Activated naive CD8-positive, alpha-beta T cell treated with anti-CD3 and anti-CD28 coated beads for 36 hours (primary cell): ENCODE data around the gene P2RX5. TPM values are rescaled to one million over a fixed set of nuclear protein-coding genes. Genes with fewer than 3 reads are reported as not detected.
"Not testable (repeated sequence)": the region's sequence is repeated elsewhere in the genome, so short reads cannot be mapped to it uniquely, and the experiment has no call there.

ENCODE experiments used
- DNase-seq: peaks from one replicate; pipeline ENCODE4 v3.0.0; 2021
- H3K27ac Mint-ChIP-seq: one replicate; pipeline ENCODE4 v1.8.0; 2022; ENCODE audit warnings: mild to moderate bottlenecking, moderate library complexity, mixed read lengths
- H3K27me3 Mint-ChIP-seq: one replicate; pipeline ENCODE4 v1.8.0; 2022; ENCODE audit warnings: mild to moderate bottlenecking, mixed read lengths
- H3K36me3 Mint-ChIP-seq: one replicate; pipeline ENCODE4 v1.8.0; 2021; ENCODE audit warnings: mild to moderate bottlenecking, mixed read lengths
- H3K4me1 Mint-ChIP-seq: one replicate; pipeline ENCODE4 v1.8.0; 2021; ENCODE audit warnings: mixed read lengths
- H3K4me3 Mint-ChIP-seq: one replicate; pipeline ENCODE4 v1.8.0; 2022; ENCODE audit warnings: mild to moderate bottlenecking, moderate library complexity, mixed read lengths
- H3K9me3 Mint-ChIP-seq: one replicate; pipeline ENCODE4 v1.8.0; 2022; ENCODE audit warnings: mixed read lengths
- total RNA-seq, 2 experiments: library from RNA; stranded (reverse); gene quantifications; one replicate each; pipeline ENCODE4 v1.2.3, GENCODE V29; 2021

P2RX5 gene, protein sequence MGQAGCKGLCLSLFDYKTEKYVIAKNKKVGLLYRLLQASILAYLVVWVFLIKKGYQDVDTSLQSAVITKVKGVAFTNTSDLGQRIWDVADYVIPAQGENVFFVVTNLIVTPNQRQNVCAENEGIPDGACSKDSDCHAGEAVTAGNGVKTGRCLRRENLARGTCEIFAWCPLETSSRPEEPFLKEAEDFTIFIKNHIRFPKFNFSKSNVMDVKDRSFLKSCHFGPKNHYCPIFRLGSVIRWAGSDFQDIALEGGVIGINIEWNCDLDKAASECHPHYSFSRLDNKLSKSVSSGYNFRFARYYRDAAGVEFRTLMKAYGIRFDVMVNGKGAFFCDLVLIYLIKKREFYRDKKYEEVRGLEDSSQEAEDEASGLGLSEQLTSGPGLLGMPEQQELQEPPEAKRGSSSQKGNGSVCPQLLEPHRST
- 10 to 100 TPM; 32.0 to 38.7 TPM for total RNA-seq

DNA sequence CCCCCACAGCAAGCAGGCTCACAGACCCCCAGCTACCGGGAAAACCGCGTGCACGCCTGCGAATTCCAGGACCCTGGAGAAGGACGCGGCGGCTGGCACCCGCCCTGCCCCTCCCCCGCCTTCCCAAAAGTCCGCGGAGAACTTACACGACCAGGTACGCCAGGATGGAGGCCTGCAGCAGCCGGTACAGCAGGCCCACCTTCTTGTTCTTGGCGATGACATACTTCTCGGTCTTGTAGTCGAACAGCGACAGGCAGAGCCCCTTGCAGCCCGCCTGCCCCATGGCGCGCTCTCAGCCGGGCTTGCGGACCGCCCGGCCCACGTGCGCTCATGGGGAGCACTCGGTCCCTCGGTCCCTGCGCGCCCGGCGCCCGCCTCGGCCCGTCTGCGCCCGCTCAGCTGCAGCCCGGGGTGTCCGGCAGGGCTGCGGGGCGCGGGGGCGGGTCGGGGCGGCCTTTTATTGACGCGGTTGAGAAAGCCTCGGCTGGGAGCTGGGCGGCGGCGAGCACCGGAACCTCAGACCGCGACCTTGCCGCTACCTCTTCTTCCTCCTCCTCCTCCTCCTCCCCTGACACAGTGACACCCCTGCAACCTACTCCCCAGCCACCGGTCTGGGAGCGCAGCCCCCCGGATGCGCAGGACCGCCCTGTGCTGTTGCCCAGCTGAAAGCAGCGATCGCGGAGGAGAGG lies at the start of gene P2RX5:
Gene P2RX5, minus strand, starts transcription at position 433 of the 689 bp plus-strand sequence. Its CDS starts 150 bp downstream, at position 283.
- no peaks in the 10 kb centered on the region for H3K27me3 Mint-ChIP-seq
- H3K36me3 Mint-ChIP-seq = no peaks in the 10 kb centered on the region
- peak within 1 kb of the TSS; percentile 90 for H3K27ac Mint-ChIP-seq
- peaks cover 2% of the 10 kb centered on the region for H3K9me3 Mint-ChIP-seq
- peak within 1 kb of the TSS; percentile 90 for H3K4me3 Mint-ChIP-seq
- DNase-seq = peak; percentile 61
- H3K4me1 Mint-ChIP-seq = peaks cover 17% of the 10 kb centered on the region

DNA sequence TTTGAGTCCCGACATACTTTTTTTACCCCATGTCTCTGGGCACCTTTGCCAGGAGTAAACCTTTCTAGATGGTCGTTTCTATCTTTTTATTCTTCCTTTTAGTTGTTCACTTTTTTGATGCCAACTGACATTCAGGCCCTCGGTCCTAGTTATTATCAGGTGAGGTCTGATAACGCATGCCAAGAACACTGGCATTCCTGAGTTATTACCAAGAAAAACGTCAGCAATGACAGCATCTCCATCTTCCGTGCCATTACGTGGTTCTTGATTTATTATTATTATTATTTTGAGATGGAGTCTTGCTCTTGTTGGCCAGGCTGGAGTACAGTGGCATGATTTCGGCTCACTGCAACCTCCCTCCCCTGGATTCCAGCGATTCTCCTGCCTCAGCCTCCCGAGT lies 49.1 kb upstream of the P2RX5 start:
- H3K27me3 Mint-ChIP-seq = no peaks in the 10 kb centered on the region
- no peak overlapping the region for H3K4me3 Mint-ChIP-seq
- H3K9me3 Mint-ChIP-seq = no peaks in the 10 kb centered on the region
- no peak overlapping the region for H3K27ac Mint-ChIP-seq
- DNase-seq = no peak
- H3K36me3 Mint-ChIP-seq = no peaks in the 10 kb centered on the region
- peaks cover 23% of the 10 kb centered on the region for H3K4me1 Mint-ChIP-seq

GRCh38 chr17:3744014-3744413 lies 48.1 kb upstream of the P2RX5 start:
- no peak for DNase-seq
- H3K27me3 Mint-ChIP-seq = no peaks in the 10 kb centered on the region
- no peak overlapping the region for H3K4me3 Mint-ChIP-seq
- peaks cover 26% of the 10 kb centered on the region for H3K4me1 Mint-ChIP-seq
- H3K9me3 Mint-ChIP-seq = no peaks in the 10 kb centered on the region
- H3K36me3 Mint-ChIP-seq = no peaks in the 10 kb centered on the region
- H3K27ac Mint-ChIP-seq = no peak overlapping the region

DNA sequence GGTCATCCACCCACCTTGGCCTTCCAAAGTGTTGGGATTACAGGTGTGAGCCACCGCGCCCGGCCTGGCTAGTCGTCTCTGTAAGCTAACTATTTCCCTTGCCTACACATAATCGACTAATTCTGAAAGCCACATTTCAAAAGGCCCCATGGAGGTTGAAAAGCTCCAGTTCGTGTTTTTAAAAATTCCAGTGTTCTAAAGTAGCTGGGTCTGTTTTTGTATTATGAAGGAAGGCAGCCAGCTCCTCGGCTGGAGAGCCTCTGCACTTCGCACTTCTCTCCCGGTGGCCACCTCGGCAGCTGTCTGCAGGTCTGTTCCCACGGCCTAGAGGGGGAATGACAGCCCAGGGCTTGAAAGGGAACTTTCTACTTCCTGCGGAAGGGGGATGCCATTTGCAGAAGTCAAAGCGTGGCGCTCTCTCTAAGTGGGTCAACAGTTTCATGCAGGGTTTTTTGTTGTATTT lies 44.7 kb upstream of the P2RX5 start:
- Mint-ChIP-seq H3K27me3 (peaks cover 4% of the 10 kb centered on the region), H3K27ac (peak overlapping the region; percentile 77), H3K4me1 (peaks cover 40% of the 10 kb centered on the region), H3K36me3 (no peaks in the 10 kb centered on the region), H3K9me3 (no peaks in the 10 kb centered on the region), H3K4me3 (no peak overlapping the region)
- no peak for DNase-seq

- H3K36me3 Mint-ChIP-seq = no peaks in the 10 kb centered on the region
- no peak overlapping the region for H3K27ac Mint-ChIP-seq
- H3K4me1 Mint-ChIP-seq = peaks cover 40% of the 10 kb centered on the region
- no peaks in the 10 kb centered on the region for H3K9me3 Mint-ChIP-seq
- no peak overlapping the region for H3K4me3 Mint-ChIP-seq
- peaks cover 4% of the 10 kb centered on the region for H3K27me3 Mint-ChIP-seq
- no peak for DNase-seq
These were observed 43.6 kb upstream of the P2RX5 start for GRCh38 chr17:3739422-3740124.

DNA sequence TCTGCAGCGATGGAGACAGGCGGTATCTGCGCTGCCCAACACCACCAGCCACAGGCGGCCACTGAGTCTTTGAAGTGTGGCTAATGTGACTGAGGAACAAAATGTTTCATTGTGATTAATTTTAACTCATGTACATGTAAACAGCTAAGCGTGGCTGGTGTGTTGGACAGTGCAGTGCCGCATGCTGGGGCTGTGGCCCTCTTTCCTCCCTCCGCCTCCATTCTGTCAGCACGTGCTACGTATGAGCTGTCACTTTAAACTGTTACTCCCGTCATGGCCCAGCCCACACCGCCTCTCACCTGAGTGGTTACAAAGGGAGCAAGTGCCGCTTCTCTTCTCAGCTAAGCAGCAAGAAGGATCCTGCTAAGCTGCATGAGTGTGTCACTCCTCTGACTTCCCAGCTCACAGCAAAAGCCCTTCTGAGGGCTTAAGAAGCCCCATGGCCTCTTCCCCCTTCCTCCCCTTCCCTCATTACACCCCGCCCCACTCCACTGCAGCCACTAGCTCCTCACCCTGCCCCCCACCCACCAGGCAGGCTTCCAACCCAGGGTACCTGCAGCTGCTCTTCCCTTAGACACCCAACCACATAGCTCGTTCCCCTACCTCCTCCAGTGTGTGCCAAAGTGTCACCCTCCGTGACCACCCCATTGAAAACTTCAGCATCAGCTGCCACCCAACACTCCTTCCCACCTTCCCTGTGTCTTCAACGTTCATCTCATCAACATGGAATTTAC lies 42.8 kb upstream of the P2RX5 start:
- DNase-seq = peak; percentile 75
- no peak overlapping the region for H3K4me3 Mint-ChIP-seq
- H3K4me1 Mint-ChIP-seq = peaks cover 38% of the 10 kb centered on the region
- peak overlapping the region; percentile 50 for H3K27ac Mint-ChIP-seq
- H3K27me3 Mint-ChIP-seq = peaks cover 4% of the 10 kb centered on the region
- H3K36me3 Mint-ChIP-seq = no peaks in the 10 kb centered on the region
- no peaks in the 10 kb centered on the region for H3K9me3 Mint-ChIP-seq

DNA sequence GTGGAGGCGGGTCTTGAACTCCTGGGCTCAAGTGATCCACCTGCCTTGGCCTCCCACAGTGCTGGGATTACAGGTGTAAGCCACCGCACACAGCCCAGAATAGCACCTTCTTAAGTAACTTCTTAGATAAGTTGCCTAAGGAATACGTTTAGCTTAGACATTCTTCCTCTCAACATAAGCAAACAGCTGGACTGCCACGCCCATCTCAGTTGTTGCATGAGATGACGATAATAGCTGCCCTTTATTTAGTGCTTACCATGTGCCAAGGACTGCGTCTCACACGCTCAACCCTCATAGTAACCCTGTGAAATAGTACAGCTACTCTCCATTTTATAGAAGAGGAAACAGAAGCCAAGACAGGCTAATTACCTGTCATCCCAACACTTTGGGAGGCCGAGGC lies 39.6 kb upstream of the P2RX5 start:
- H3K9me3 Mint-ChIP-seq = no peaks in the 10 kb centered on the region
- no peaks in the 10 kb centered on the region for H3K36me3 Mint-ChIP-seq
- H3K4me1 Mint-ChIP-seq = peaks cover 31% of the 10 kb centered on the region
- peaks cover 4% of the 10 kb centered on the region for H3K27me3 Mint-ChIP-seq
- H3K27ac Mint-ChIP-seq = no peak overlapping the region
- no peak for DNase-seq
- no peak overlapping the region for H3K4me3 Mint-ChIP-seq

DNA sequence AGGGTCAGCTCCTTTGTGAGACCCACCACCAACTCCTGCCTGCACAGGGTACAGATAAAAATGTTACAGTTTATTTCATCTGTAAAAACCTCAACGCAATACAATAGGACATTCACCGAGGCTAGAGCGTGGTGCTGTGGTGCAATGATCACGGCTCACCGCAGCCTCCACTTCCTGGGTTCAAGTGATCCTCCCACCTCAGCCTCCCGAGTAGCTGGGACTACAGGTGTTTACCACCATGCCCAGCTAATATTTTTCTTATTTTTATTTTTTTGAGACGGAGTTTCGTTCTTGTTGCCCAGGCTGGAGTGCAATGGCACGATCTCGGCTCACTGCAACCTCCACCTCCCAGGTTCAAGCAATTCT lies 38.9 kb upstream of the P2RX5 start:
- not testable (repeated sequence) for DNase-seq, H3K27me3 Mint-ChIP-seq, H3K36me3 Mint-ChIP-seq, H3K27ac Mint-ChIP-seq, H3K9me3 Mint-ChIP-seq, H3K4me3 Mint-ChIP-seq
- peaks cover 26% of the 10 kb centered on the region for H3K4me1 Mint-ChIP-seq

DNA sequence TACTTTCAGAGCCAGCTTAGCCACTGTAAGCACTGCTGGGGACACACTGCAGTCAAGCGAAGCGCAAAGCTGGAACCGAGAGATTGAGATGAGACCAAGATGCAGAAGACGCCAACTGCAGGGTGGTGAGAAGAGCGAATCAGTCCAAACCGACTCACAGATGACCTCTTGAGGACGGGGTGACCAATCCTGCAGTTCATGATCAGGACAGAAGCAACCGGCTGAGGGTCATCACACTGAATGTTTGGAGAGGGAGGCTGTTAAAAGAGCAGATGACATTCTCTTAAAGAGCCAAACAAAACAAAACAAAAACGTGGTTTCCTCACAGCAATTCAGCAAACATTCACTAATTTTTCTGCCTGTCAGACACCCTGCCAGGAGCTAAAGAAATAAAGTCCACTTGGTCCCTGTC lies 36.3 kb upstream of the P2RX5 start:
- Mint-ChIP-seq H3K36me3 (peaks cover 11% of the 10 kb centered on the region), H3K4me1 (peaks cover 4% of the 10 kb centered on the region), H3K27ac (no peak overlapping the region), H3K9me3 (no peaks in the 10 kb centered on the region), H3K4me3 (no peak overlapping the region), H3K27me3 (peaks cover 3% of the 10 kb centered on the region)
- no peak for DNase-seq

GRCh38 chr17:3730881-3731429 lies 35.0 kb upstream of the P2RX5 start:
- peaks cover 8% of the 10 kb centered on the region for H3K4me1 Mint-ChIP-seq
- peaks cover 20% of the 10 kb centered on the region for H3K36me3 Mint-ChIP-seq
- DNase-seq = no peak
- H3K9me3 Mint-ChIP-seq = no peaks in the 10 kb centered on the region
- H3K27me3 Mint-ChIP-seq = no peaks in the 10 kb centered on the region
- H3K4me3 Mint-ChIP-seq = no peak overlapping the region
- H3K27ac Mint-ChIP-seq = no peak overlapping the region

GRCh38 chr17:3729881-3730280 lies 33.9 kb upstream of the P2RX5 start:
- no peak for DNase-seq
- Mint-ChIP-seq H3K9me3 (no peaks in the 10 kb centered on the region), H3K27me3 (no peaks in the 10 kb centered on the region), H3K4me1 (peaks cover 19% of the 10 kb centered on the region), H3K27ac (no peak overlapping the region), H3K4me3 (no peak overlapping the region), H3K36me3 (peaks cover 31% of the 10 kb centered on the region)

DNA sequence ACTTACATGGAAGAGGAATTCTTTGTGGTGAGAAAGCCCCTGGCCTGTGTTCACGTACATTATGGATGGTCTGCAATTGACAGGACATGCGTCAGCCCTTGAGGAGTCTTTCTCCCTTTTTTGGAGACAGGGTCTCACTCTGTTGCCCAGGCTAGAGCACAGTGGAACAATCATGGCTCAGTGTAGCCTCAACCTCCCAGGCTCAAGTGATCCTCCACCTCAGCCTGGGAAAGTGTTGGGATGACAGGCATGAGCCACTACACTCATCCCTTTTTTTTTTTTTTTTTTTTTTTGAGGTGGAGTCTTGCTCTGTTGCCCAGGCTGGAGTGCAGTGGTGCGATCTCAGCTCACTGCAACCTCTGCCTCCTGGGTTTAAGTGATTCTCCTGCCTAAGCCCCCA lies 32.1 kb upstream of the P2RX5 start:
- not testable (repeated sequence) for H3K4me3 Mint-ChIP-seq

DNA sequence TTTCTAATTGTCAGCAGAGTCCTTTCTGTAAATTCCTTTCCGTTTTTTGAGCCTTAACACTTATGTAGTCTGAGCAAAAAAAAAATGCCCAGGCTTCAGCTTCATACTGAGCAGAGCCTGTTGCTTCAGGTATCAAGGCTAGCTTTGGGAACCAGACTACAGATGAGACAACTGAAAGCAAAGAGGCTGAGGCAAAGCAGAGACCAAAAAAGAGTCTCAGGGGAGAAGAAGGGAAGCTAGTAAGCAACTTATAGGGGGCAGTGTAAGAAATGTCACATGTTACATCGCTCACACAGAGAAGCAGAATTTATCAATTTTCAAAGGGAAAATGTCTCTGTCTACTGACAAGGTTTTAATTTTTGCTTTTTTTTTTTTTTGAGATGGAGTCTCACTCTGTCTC lies 31.1 kb upstream of the P2RX5 start:
- H3K27me3 Mint-ChIP-seq = peaks cover 3% of the 10 kb centered on the region
- peak overlapping the region; percentile 50 for H3K4me3 Mint-ChIP-seq
- peaks cover 36% of the 10 kb centered on the region for H3K4me1 Mint-ChIP-seq
- no peak for DNase-seq
- peak overlapping the region; percentile 38 for H3K27ac Mint-ChIP-seq
- H3K9me3 Mint-ChIP-seq = no peaks in the 10 kb centered on the region
- peaks cover 45% of the 10 kb centered on the region for H3K36me3 Mint-ChIP-seq

More for the DNA sequence above, 32.1 kb upstream of the P2RX5 start:
- not testable (repeated sequence) for H3K27ac Mint-ChIP-seq, H3K27me3 Mint-ChIP-seq, DNase-seq, H3K9me3 Mint-ChIP-seq
- Mint-ChIP-seq H3K4me1 (peaks cover 26% of the 10 kb centered on the region), H3K36me3 (peaks cover 38% of the 10 kb centered on the region)

GRCh38 chr17:3724378-3725077 lies 28.6 kb upstream of the P2RX5 start:
- Mint-ChIP-seq H3K4me1 (peaks cover 51% of the 10 kb centered on the region), H3K4me3 (peak overlapping the region; percentile 86), H3K9me3 (no peaks in the 10 kb centered on the region), H3K36me3 (peaks cover 65% of the 10 kb centered on the region), H3K27me3 (peaks cover 3% of the 10 kb centered on the region), H3K27ac (peak overlapping the region; percentile 72)
- DNase-seq = no peak
